ENCODE data around the gene KCNH6. TPM values are rescaled to one million over a fixed set of nuclear protein-coding genes. Genes with fewer than 3 reads are reported as not detected.
A peak's percentile ranks its signal among the peaks of the same experiment; 100 is the strongest.

KCNH6 gene
- total and polyA plus RNA-seq, 9 of the 15 experiments (the other 6 are each of a cell fraction or from before 2014, with no cell fraction given), result not detected

- no peak overlapping the region for H3K27ac ChIP-seq (ENCODE audit: extremely low read depth, low read depth, low read length)
- H3K4me3 ChIP-seq, result no peak overlapping the region
- TF ChIP-seq SMARCA5 (IDR thresholded peaks at IDR 0.05) (no peak), NFIC (IDR thresholded peaks at IDR 0.05) (peak; percentile 57)
- no peaks in the 10 kb centered on the region for H3K36me3 ChIP-seq (ENCODE audit: control insufficient read depth, insufficient read depth, low read length)
- in situ Hi-C loops (cut with MboI), result no loop called here
- H3K4me2 ChIP-seq (ENCODE audit: insufficient read depth, low read length), result no peak overlapping the region
- intact Hi-C loops (cut with micrococcal nuclease), result loop anchor here (5.0 kb wide), 1 partner anchor 131 kb away; no protein-coding TSS in a partner anchor
- no peaks in the 10 kb centered on the region for H4K20me1 ChIP-seq (replicated peaks; ENCODE audit: control insufficient read depth, insufficient read depth, low read length)
- no peaks in the 10 kb centered on the region; a peak in 1 of 5 replicates for H3K27me3 ChIP-seq (ENCODE audit: control insufficient read depth in 2 of 2, insufficient read depth in 2 of 2, low read length in 2 of 2)
- peaks cover 10 to 50% of the 10 kb centered on the region in 2 experiments; a peak in 4 of 5 replicates for H3K4me1 ChIP-seq (replicated peaks in 1 of 2; ENCODE audit: control insufficient read depth in 2 of 2, insufficient read depth in 2 of 2, low read length in 2 of 2)
- ChIA-PET POLR2A (interaction anchor here (0.6 kb wide), 1 partner anchor 14 kb away, joined by 3 read pairs; no protein-coding TSS in a partner anchor), CTCF (ENCODE audit: low intra/inter-chr PET ratio) (interaction anchor here (0.7 to 4.3 kb wide), 2 partner anchors 56 kb away, joined by 4 to 35 read pairs; no protein-coding TSS in a partner anchor)
- 35% methylated on average over 7 of the region's 11 CpGs for WGBS (ENCODE audit: insufficient coverage, low coverage, missing lambda C conversion rate)
- H3K9ac ChIP-seq (ENCODE audit: insufficient read depth in 1 of 2, low read depth in 2 of 2, low read length in 2 of 2), result peak overlapping the region in 1 of 2 experiments; percentile 56; a peak in 1 of 4 replicates
- no TSS peak for BruUV-seq (replicated peaks)
- ATAC-seq (no peak), FAIRE-seq (no peak), DNase-seq (ENCODE audit: extremely low read depth in 1 of 4, low spot score in 3 of 4) (no peak)
- H2AFZ ChIP-seq (ENCODE audit: low read depth, low read length), result no peak overlapping the region
- no peaks in the 10 kb centered on the region for H3K9me1 ChIP-seq (ENCODE audit: control insufficient read depth, insufficient read depth, low read length)
- H3K79me2 ChIP-seq (ENCODE audit: control insufficient read depth, insufficient read depth, low read length), result no peaks in the 10 kb centered on the region
- no peaks in the 10 kb centered on the region for H3K9me3 ChIP-seq (replicated peaks; ENCODE audit: control insufficient read depth, insufficient read depth, low read depth, low read length)
Measured at GRCh38 chr17:63480826-63481487, 42.2 kb upstream of the KCNH6 start.

DNA sequence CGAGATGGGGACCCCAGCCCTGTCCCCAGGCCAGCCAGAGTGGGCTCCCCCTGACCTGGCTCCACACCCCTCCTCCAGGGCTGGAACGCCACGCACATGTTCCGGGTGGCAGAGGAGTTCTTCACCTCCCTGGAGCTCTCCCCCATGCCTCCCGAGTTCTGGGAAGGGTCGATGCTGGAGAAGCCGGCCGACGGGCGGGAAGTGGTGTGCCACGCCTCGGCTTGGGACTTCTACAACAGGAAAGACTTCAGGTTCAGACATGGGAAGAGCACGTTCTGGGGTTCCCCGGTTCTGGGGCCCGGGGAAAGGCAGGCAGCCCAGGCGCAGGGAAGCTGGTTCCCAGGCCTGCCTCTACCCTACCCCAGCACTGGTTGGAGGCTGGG, 41.7 kb upstream of the KCNH6 start:
- no peak overlapping the region for H3K27ac ChIP-seq (ENCODE audit: extremely low read depth, low read depth, low read length)
- no peaks in the 10 kb centered on the region for H4K20me1 ChIP-seq (replicated peaks; ENCODE audit: control insufficient read depth, insufficient read depth, low read length)
- in situ Hi-C loops (cut with MboI) (no loop called here), intact Hi-C loops (cut with micrococcal nuclease) (loop anchor here (5.0 kb wide), 1 partner anchor 131 kb away; no protein-coding TSS in a partner anchor)
- TF ChIP-seq EP400 (IDR thresholded peaks at IDR 0.05) (no peak), GATAD2A (IDR thresholded peaks at IDR 0.05) (no peak)
- TF ChIP-seq, protein P1, sequence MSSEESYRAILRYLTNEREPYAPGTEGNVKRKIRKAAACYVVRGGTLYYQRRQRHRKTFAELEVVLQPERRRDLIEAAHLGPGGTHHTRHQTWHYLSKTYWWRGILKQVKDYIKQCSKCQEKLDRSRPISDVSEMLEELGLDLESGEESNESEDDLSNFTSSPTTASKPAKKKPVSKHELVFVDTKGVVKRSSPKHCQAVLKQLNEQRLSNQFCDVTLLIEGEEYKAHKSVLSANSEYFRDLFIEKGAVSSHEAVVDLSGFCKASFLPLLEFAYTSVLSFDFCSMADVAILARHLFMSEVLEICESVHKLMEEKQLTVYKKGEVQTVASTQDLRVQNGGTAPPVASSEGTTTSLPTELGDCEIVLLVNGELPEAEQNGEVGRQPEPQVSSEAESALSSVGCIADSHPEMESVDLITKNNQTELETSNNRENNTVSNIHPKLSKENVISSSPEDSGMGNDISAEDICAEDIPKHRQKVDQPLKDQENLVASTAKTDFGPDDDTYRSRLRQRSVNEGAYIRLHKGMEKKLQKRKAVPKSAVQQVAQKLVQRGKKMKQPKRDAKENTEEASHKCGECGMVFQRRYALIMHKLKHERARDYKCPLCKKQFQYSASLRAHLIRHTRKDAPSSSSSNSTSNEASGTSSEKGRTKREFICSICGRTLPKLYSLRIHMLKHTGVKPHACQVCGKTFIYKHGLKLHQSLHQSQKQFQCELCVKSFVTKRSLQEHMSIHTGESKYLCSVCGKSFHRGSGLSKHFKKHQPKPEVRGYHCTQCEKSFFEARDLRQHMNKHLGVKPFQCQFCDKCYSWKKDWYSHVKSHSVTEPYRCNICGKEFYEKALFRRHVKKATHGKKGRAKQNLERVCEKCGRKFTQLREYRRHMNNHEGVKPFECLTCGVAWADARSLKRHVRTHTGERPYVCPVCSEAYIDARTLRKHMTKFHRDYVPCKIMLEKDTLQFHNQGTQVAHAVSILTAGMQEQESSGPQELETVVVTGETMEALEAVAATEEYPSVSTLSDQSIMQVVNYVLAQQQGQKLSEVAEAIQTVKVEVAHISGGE (CRISPR knock-in tag; IDR thresholded peaks at IDR 0.05), result 0 out of 6 replicates have a peak, but pooled peaks of 1 of the 3 experiments have one; percentile 10
- peak overlapping the region in 1 of 2 experiments; percentile 56; a peak in 1 of 4 replicates for H3K9ac ChIP-seq (ENCODE audit: insufficient read depth in 1 of 2, low read depth in 2 of 2, low read length in 2 of 2)
- WGBS (ENCODE audit: insufficient coverage, low coverage, missing lambda C conversion rate), result 62% methylated on average over 16 of the region's 16 CpGs
- ChIA-PET CTCF (ENCODE audit: low intra/inter-chr PET ratio) (interaction anchor here (0.7 kb wide), 1 partner anchor 56 kb away, joined by 4 read pairs; no protein-coding TSS in a partner anchor), POLR2A (interaction anchor here (0.6 kb wide), 1 partner anchor 15 kb away, joined by 3 read pairs; no protein-coding TSS in a partner anchor)
- no peak overlapping the region for H3K4me2 ChIP-seq (ENCODE audit: insufficient read depth, low read length)
- H3K27me3 ChIP-seq (ENCODE audit: control insufficient read depth in 2 of 2, insufficient read depth in 2 of 2, low read length in 2 of 2), result no peaks in the 10 kb centered on the region; a peak in 1 of 5 replicates
- H3K79me2 ChIP-seq (ENCODE audit: control insufficient read depth, insufficient read depth, low read length), result no peaks in the 10 kb centered on the region
- no peaks in the 10 kb centered on the region for H3K9me1 ChIP-seq (ENCODE audit: control insufficient read depth, insufficient read depth, low read length)
- H3K36me3 ChIP-seq (ENCODE audit: control insufficient read depth, insufficient read depth, low read length), result no peaks in the 10 kb centered on the region
- DNase-seq (ENCODE audit: extremely low read depth in 1 of 4, low spot score in 3 of 4) (no peak), FAIRE-seq (no peak), ATAC-seq (no peak)
- BruUV-seq (replicated peaks), result no TSS peak
- H3K4me1 ChIP-seq (replicated peaks in 1 of 2; ENCODE audit: control insufficient read depth in 2 of 2, insufficient read depth in 2 of 2, low read length in 2 of 2), result peaks cover 5 to 45% of the 10 kb centered on the region in 2 experiments; a peak in 4 of 5 replicates
- no peak overlapping the region for H3K4me3 ChIP-seq
- H2AFZ ChIP-seq (ENCODE audit: low read depth, low read length), result no peak overlapping the region
- no peaks in the 10 kb centered on the region for H3K9me3 ChIP-seq (replicated peaks; ENCODE audit: control insufficient read depth, insufficient read depth, low read depth, low read length)
